HCT116 (cell line): ENCODE results near the gene THOC1. TPM values are rescaled to one million over a fixed set of nuclear protein-coding genes. Genes with fewer than 3 reads are reported as not detected.

ENCODE experiments used
- ATAC-seq: fragments of 200-7000 bp; cut with Tn5 transposase; 2 replicates; pipeline ENCODE4 v1.9.1; 2020; ENCODE audit warnings: mild to moderate bottlenecking, moderate library complexity
- BruUV-seq: library from RNA; stranded (reverse); fragments of 400-500 nt; replicated peaks from 2 replicates; lab custom pipeline; 2021; lab: Mats Ljungman, UMichigan
- CTCF ChIA-PET: fragments of 300-600 bp; sonication (Branson Sonifier 250); formaldehyde crosslinking; loops from one replicate; lab custom pipeline; 2021; ENCODE audit warnings: antibody characterized with exemption; lab: Charles Lee
- POLR2A ChIA-PET: fragments of 300-600, 350-600 bp; sonication (Branson Sonifier 250); formaldehyde crosslinking; loops from one replicate; lab custom pipeline; 2021; ENCODE audit warnings: antibody characterized with exemption; lab: Charles Lee
- RAD21 ChIA-PET, 2 experiments: fragments of 300-600 bp; sonication (Branson Sonifier 250); formaldehyde crosslinking; loops; one replicate each; lab custom pipeline; 2023; ENCODE audit warnings: low total read pairs in 2 of 2; ENCODE audit not compliant: uncharacterized antibody in 2 of 2, unreplicated experiment in 2 of 2, low non-redundant PET in 1 of 2; lab: Charles Lee
- DNase-seq: peaks from one replicate; pipeline ENCODE4 v3.0.0-alpha.2; 2010; ENCODE audit warnings: low read depth, low spot score
- H2AFZ ChIP-seq: fragments of 200-600 bp; shearing (Covaris generic), sonication (generic); 2 replicates; pipeline ENCODE4 v1.6.1; 2017; ENCODE audit warnings: low read depth, mixed run types, mixed read lengths, antibody characterized with exemption, low read length; ENCODE audit not compliant: poor library complexity, severe bottlenecking
- H3K27ac ChIP-seq: 2 replicates; pipeline ENCODE4 v1.5.1; 2012; ENCODE audit warnings: low read depth, low read length
- H3K27me3 ChIP-seq: fragments of 200-600 bp; sonication (generic); 2 replicates; pipeline ENCODE4 v1.6.1; 2016; ENCODE audit warnings: mixed run types, low read length, mixed read lengths; ENCODE audit not compliant: insufficient read depth
- H3K36me3 ChIP-seq, 2 experiments: fragments of 200-500 bp in 1 of 2; fragments of 200-600 bp in 1 of 2; sonication (Bioruptor generic) in 1 of 2; sonication (generic) in 1 of 2; 2 replicates each; pipeline versions ENCODE4 v1.5.1 to v1.6.1; 2014 to 2016; ENCODE audit warnings: low read length in 2 of 2, inconsistent platforms in 1 of 2, mixed read lengths in 1 of 2, mixed run types in 1 of 2; ENCODE audit not compliant: insufficient read depth in 2 of 2, control insufficient read depth in 1 of 2
- H3K4me1 ChIP-seq, 2 experiments: fragments of 200-600 bp in 1 of 2; sonication (generic) in 1 of 2; 2 replicates each; pipeline versions ENCODE4 v1.5.1 to v1.6.1; 2012 to 2017; ENCODE audit warnings: low read length in 2 of 2, inconsistent platforms in 1 of 2, mild to moderate bottlenecking in 1 of 2, mixed read lengths in 1 of 2, mixed run types in 1 of 2, moderate library complexity in 1 of 2; ENCODE audit not compliant: insufficient read depth in 2 of 2, control insufficient read depth in 1 of 2
- H3K4me2 ChIP-seq: fragments of 200-600 bp; sonication (generic); 2 replicates; pipeline ENCODE4 v1.6.1; 2017; ENCODE audit warnings: mixed run types, low read length, mixed read lengths
- H3K4me3 ChIP-seq, 2 experiments: fragments of 200-600 bp in 1 of 2; sonication (generic) in 1 of 2; replicated peaks in 1 of 2; 2 replicates each; pipeline ENCODE4 v1.5.1; 2011 to 2016; ENCODE audit warnings: low read length in 2 of 2, control low read depth in 1 of 2, low read depth in 1 of 2, mild to moderate bottlenecking in 1 of 2, mixed read lengths in 1 of 2, mixed run types in 1 of 2
- H3K79me2 ChIP-seq: fragments of 200-600 bp; sonication (generic); 2 replicates; pipeline ENCODE4 v1.6.1; 2017; ENCODE audit warnings: mild to moderate bottlenecking, mixed run types, low read length, moderate library complexity, mixed read lengths; ENCODE audit not compliant: insufficient read depth
- H3K9ac ChIP-seq: fragments of 200-600 bp; sonication (generic); 2 replicates; pipeline ENCODE4 v1.6.1; 2016; ENCODE audit warnings: low read length, mixed read lengths
- H3K9me2 ChIP-seq: fragments of 200-600 bp; sonication (generic), shearing (Covaris generic); 2 replicates; pipeline ENCODE4 v1.6.1; 2017; ENCODE audit warnings: mixed run types, mild to moderate bottlenecking, moderate library complexity; ENCODE audit not compliant: insufficient read depth
- H3K9me3 ChIP-seq, 2 experiments: fragments of 200-500 bp in 1 of 2; fragments of 200-600 bp in 1 of 2; sonication (Bioruptor generic) in 1 of 2; sonication (generic) in 1 of 2; 2 replicates each; pipeline ENCODE4 v1.6.1; 2014 to 2017; ENCODE audit warnings: low read length in 2 of 2, mixed read lengths in 2 of 2, inconsistent platforms in 1 of 2, low read depth in 1 of 2, mild to moderate bottlenecking in 1 of 2, mixed run types in 1 of 2, moderate library complexity in 1 of 2; ENCODE audit not compliant: control insufficient read depth in 1 of 2, insufficient read depth in 1 of 2
- H4K20me1 ChIP-seq: fragments of 200-600 bp; sonication (generic), shearing (Covaris generic); 2 replicates; pipeline ENCODE4 v1.6.1; 2017; ENCODE audit warnings: mixed run types, mild to moderate bottlenecking, moderate library complexity; ENCODE audit not compliant: insufficient read depth
- ATF3 ChIP-seq: IDR thresholded peaks from 2 replicates; pipeline ENCODE4 v1.6.1; 2012
- CBX3 ChIP-seq: IDR thresholded peaks from 2 replicates; pipeline ENCODE4 v1.6.1; 2012; ENCODE audit warnings: low read depth
- CTCF ChIP-seq, 3 experiments: fragments of 200-600 bp in 1 of 3; sonication (generic) in 1 of 3; IDR thresholded peaks in 2 of 3; conservative IDR thresholded peaks in 1 of 3; 2 replicates each; pipeline ENCODE4 v1.5.1; 2012 to 2017; ENCODE audit warnings: low read depth in 2 of 3, low read length in 2 of 3, antibody characterized with exemption in 1 of 3, borderline replicate concordance in 1 of 3, control low read depth in 1 of 3, mild to moderate bottlenecking in 1 of 3, mixed read lengths in 1 of 3, mixed run types in 1 of 3, moderate library complexity in 1 of 3; ENCODE audit not compliant: insufficient read depth in 1 of 3
- EZH2 ChIP-seq: fragments of 200-600 bp; sonication (generic); IDR thresholded peaks from 2 replicates; pipeline ENCODE4 v1.6.1; 2017; ENCODE audit warnings: antibody characterized with exemption, mixed run types
- EZH2phosphoT487 ChIP-seq: fragments of 200-600 bp; IDR thresholded peaks from 2 replicates; pipeline ENCODE4 v1.6.1; 2018; ENCODE audit warnings: antibody characterized with exemption, borderline replicate concordance
- MAX ChIP-seq: IDR thresholded peaks from 2 replicates; pipeline ENCODE4 v1.6.1; 2012
- POLR2AphosphoS5 ChIP-seq: IDR thresholded peaks from 2 replicates; pipeline ENCODE4 v1.6.1; 2011; ENCODE audit warnings: mild to moderate bottlenecking, low read depth, low read length, moderate library complexity
- SP1 ChIP-seq: IDR thresholded peaks from 2 replicates; pipeline ENCODE4 v1.6.1; 2012; ENCODE audit warnings: low read depth
- SRF ChIP-seq: IDR thresholded peaks from 2 replicates; pipeline ENCODE4 v1.6.1; 2012; ENCODE audit warnings: low read depth
- YY1 ChIP-seq: IDR thresholded peaks from 2 replicates; pipeline ENCODE4 v1.6.1; 2011; ENCODE audit warnings: low read length, low read depth, moderate library complexity, mild to moderate bottlenecking; ENCODE audit not compliant: insufficient replicate concordance; ENCODE audit errors: extremely low read depth
- ZNF274 ChIP-seq: fragments of 200-500 bp; sonication (Bioruptor generic); IDR thresholded peaks from 2 replicates; pipeline ENCODE4 v1.6.1; 2014; ENCODE audit warnings: mild to moderate bottlenecking, low read depth, low read length, inconsistent platforms
- intact Hi-C: fragments of 100-400 bp; cut with micrococcal nuclease; formaldehyde crosslinking; loops from 2 replicates; pipeline ENCODE4 v1.10.0; 2022
- total RNA-seq: library from RNA; stranded (reverse); gene quantifications from one replicate; pipeline ENCODE4 v1.2.1, GENCODE V29; 2021; ENCODE audit not compliant: unreplicated experiment

THOC1 gene
- total RNA-seq, 1 experiment from 2014 or later: 26.0 TPM

- Histone ChIP-seq H2AFZ (no peak overlapping the region), H3K9me3 (no peaks in the 10 kb centered on the region), H3K27me3 (no peaks in the 10 kb centered on the region), H3K4me2 (no peak overlapping the region), H3K9ac (no peak overlapping the region), H3K4me1 (no peaks in the 10 kb centered on the region), H3K27ac (no peak overlapping the region), H3K79me2 (peaks cover 73% of the 10 kb centered on the region), H3K9me2 (no peaks in the 10 kb centered on the region), H4K20me1 (no peaks in the 10 kb centered on the region), H3K36me3 (peaks cover 0 to 3% of the 10 kb centered on the region in 2 experiments; a peak in 3 of 4 replicates), H3K4me3 (no peak overlapping the region)
- no TSS peak for BruUV-seq
- no peak for ATAC-seq
- no peak for DNase-seq
- intact Hi-C loops: no loop called here
- CTCF ChIA-PET: no interaction called here
- POLR2A ChIA-PET: no interaction called here
- RAD21 ChIA-PET: no interaction called here
- TF ChIP-seq EZH2: no peak
- TF ChIP-seq ZNF274: no peak
- no peak for TF ChIP-seq SP1
- TF ChIP-seq POLR2AphosphoS5: no peak
- TF ChIP-seq YY1: no peak
- no peak for TF ChIP-seq SRF
- TF ChIP-seq MAX: no peak
- no peak for TF ChIP-seq EZH2phosphoT487
- TF ChIP-seq CTCF (IDR thresholded peaks at IDR 0.05 in 2 of 3, conservative IDR thresholded peaks at IDR 0.05 in 1 of 3; ENCODE audit: borderline replicate concordance in 1 of 3, insufficient read depth in 1 of 3, low read depth in 2 of 3, low read length in 2 of 3): no peak
- no peak for TF ChIP-seq ATF3
- no peak for TF ChIP-seq CBX3
Measured at GRCh38 chr18:183769-184168, 84.1 kb downstream of the THOC1 start.
